Fibroblast of the conjunctiva (primary cell): ENCODE measurements around the gene MVB12B.

Experiments used
- DNase-seq: peaks from one replicate; pipeline ENCODE4 v3.0.0-alpha.2; 2010; ENCODE audit warnings: low read depth

The MVB12B gene

GRCh38 chr9:126431077-126431742 is 104.6 kb downstream of the MVB12B start:
- no peak for DNase-seq

- no peak for DNase-seq
Observed at GRCh38 chr9:126432659-126433058, 106.0 kb downstream of the MVB12B start.

DNA sequence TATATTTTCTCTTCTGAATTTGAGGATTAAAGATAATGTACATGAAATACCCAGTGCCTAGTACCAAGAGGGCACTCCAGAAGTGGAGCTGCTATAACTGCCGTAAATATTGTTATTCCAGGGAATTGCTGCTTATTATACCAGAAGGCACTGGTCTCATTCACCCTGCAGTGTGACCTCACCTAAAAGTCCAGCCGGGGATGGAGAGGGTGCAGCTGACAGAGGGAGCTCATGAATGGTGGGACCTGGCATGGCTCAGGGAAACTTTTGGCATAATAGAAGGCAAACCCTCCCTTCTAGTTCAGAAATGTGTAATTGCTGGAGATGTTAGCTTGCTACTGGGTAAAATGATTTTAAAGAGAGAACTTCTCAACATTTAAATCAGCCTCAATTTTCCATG is 108.5 kb downstream of the MVB12B start:
- DNase-seq, result no peak

- DNase-seq, result no peak
Observed at GRCh38 chr9:126435626-126436025, 109.0 kb downstream of the MVB12B start.

GRCh38 chr9:126436545-126437267 is 110.1 kb downstream of the MVB12B start:
- DNase-seq, result no peak

DNA sequence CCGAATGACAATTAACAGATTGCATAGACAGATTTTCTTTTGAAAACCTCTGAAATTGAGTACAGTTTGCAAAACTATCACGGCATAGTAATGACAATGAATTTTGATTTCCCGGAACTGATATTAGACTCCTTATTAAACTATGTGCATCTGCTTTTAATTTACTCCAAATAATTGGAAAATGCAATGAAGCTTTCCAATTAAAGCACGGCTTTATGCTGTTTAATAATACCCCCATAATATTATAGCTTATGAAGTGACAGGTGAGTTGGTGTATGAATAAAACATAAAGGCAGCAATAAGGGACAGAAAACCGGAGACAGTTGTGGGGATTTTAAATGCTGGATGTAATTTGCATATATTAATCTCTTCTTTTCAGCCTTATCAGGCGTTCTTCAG is 110.6 kb downstream of the MVB12B start:
- no peak for DNase-seq

DNA sequence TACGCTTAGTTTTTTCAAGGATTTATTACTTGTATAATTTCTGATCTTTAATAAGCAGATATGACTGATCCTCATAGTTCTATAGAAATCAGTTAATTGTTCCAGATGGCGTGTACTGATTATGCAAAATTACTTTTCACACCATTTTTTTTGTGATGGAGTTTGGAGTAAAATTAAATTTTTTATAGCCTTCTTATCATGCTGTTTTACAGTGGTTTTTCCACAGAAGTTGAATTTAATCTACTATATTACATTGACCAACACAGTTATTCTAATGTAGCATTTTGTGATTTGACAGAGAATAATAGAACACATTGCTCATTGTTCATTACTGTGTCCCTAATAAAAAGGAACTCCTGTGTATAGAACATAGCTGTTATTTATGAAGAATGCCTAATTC is 111.1 kb downstream of the MVB12B start:
- no peak for DNase-seq

- no peak for DNase-seq
Observed at GRCh38 chr9:126438741-126439401, 112.2 kb downstream of the MVB12B start.

DNA sequence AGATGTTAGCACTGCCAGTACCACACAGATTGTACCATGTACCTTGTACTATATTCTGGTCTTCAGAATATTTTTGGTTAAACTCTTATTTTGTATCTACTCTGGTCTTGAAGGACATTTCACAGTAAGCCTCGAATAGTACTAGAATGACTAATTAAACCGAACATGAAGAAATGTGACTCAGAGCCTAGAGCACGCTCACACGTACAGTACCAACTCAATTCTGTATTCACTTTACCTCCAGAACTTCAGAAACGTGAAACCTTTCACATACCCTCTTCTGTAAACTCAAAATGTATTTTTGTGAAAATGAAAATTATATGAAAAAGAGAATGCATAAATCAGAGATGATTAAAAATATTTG is 112.8 kb downstream of the MVB12B start:
- DNase-seq, result no peak

GRCh38 chr9:126439883-126440653 is 113.4 kb downstream of the MVB12B start:
- no peak for DNase-seq

GRCh38 chr9:126440940-126441339 is 114.3 kb downstream of the MVB12B start:
- peak; percentile 17 for DNase-seq

DNA sequence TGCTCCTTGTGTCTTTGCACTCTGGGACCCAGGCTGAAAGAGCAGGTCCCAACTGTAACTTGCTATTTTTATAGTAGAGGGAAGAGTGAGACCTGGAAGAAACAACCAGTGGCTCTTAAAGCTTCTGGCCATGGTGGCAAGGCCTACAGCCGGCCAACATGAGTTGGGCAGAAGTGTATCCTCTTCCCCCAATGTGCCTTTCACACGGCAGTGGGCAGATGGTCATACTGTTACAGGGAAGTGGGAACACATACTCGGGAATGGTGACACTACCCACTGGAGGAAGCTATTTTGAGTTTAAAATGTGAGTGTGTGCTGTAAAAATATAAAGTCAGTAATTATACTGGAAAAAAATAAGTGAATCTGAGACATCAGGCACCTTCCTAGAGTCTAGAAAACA is 116.0 kb downstream of the MVB12B start:
- no peak for DNase-seq

- no peak for DNase-seq
Observed at GRCh38 chr9:126443144-126443543, 116.5 kb downstream of the MVB12B start.

DNA sequence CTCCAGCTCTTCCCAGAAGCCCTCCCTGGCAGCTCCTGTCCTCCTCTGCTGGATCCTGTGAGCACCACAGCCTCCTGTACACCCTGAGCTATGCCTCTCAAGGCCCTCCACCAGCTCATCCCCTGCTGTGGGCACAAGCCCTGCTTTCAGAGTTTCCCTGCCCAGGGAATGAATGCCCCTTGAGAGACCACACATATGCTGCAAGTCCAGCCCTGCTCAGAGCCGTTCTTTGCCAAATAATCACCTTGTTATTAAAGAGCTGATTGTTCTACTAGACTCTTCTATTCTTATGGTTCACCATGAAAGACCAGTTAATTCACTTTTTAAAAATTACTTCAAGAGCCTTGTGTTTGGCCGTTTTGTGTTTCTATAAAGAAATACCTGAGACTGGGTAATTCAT is 121.5 kb downstream of the MVB12B start:
- DNase-seq, result no peak

GRCh38 chr9:126448865-126449577 is 122.4 kb downstream of the MVB12B start:
- no peak for DNase-seq

GRCh38 chr9:126449725-126450667 is 123.4 kb downstream of the MVB12B start:
- DNase-seq, result no peak

DNA sequence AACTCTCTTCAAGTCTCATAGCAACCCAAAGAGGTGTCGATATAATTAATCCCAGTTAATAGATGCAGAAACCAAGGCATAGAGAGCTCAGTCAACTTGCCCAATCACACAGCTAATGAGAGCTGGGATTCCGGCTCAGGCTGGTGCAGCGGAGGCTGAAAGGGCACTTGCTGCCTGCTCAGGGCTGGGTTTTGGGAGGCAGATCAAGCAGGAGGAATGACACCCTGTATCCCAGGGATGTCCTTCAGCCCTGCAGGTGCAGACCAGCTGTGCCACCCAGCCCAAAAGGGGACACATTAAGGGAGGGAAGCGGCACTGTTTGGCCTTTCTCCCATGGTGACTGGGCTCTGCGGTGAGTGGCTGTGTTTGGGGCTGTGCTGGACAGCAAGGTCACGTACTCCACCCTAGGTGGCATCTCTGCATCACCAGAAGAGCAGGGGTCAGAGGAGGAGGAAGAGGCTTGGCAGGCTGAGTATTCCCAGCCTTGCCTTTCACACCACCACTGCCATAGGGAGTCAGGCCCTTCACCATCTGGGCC is 124.1 kb downstream of the MVB12B start:
- no peak for DNase-seq

DNA sequence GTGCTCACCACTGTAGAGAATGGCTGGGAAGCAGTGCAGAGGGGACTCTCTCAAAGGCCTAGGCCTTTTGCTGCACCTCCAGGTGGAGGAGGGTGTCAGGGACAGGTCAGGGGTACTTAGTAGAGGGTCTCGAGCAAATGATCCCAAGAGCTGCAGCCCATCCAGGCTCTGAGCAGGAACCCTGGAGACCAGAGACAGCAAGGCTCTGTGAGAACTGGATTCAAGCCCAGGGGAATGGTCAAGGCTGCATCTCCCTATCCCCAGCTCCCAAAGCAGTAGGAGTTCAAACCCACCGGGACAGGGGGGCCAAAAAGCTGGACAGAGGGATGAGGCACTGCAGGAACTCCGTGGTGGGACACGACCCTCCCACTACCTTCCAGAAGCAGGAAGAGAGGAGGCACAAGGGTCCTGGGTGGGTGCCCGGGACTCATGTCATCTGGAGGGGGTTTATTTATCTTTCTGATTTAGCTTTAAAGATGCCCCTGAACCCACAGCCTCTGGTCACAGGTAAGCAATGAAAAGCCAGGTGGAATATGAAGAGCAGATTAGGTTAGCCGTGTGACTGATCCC is 124.8 kb downstream of the MVB12B start:
- no peak for DNase-seq

- no peak for DNase-seq
Observed at GRCh38 chr9:126452106-126452505, 125.5 kb downstream of the MVB12B start.
